ENCODE measurements around the gene SLAMF1. TPM values are rescaled to one million over a fixed set of nuclear protein-coding genes. Genes with fewer than 3 reads are reported as not detected.
"Not testable (repeated sequence)": the region's sequence is repeated elsewhere in the genome, so short reads cannot be mapped to it uniquely, and the experiment has no call there.

Gene SLAMF1
- total RNA-seq: 10 to 100 TPM; 41.3 to 42.6 TPM

GRCh38 chr1:160646711-160647328 is at the start of gene SLAMF1:
Gene SLAMF1 (minus strand): TSS chr1:160647044. CDS start chr1:160646945, 99 bp downstream.
- POLR2A ChIA-PET: interaction anchor here (0.6 to 3.2 kb wide), 13 partner anchors 9 to 393 kb away, joined by 3 to 22 read pairs (median 6); no protein-coding TSS in a partner anchor
- peak within 1 kb of the TSS; percentile 96 for H3K4me3 Mint-ChIP-seq
- DNase-seq (no peak), ATAC-seq (ENCODE audit: low read depth) (peak; percentile 58)
- H3K27me3 Mint-ChIP-seq: no peaks in the 10 kb centered on the region
- peaks cover 32% of the 10 kb centered on the region for H3K36me3 Mint-ChIP-seq
- H3K4me1 Mint-ChIP-seq: peaks cover 66% of the 10 kb centered on the region
- H3K9me3 Mint-ChIP-seq: no peaks in the 10 kb centered on the region
- H3K27ac Mint-ChIP-seq: peak within 1 kb of the TSS; percentile 93

GRCh38 chr1:160692390-160692789 is 45.5 kb upstream of the SLAMF1 start:
- DNase-seq; H3K27ac Mint-ChIP-seq; H3K4me3 Mint-ChIP-seq; H3K27me3 Mint-ChIP-seq; ATAC-seq (ENCODE audit: low read depth); POLR2A ChIA-PET; H3K9me3 Mint-ChIP-seq: not testable (repeated sequence)
- peaks cover 26% of the 10 kb centered on the region for H3K36me3 Mint-ChIP-seq
- peaks cover 62% of the 10 kb centered on the region for H3K4me1 Mint-ChIP-seq

GRCh38 chr1:160685266-160685665 is 38.4 kb upstream of the SLAMF1 start:
- DNase-seq (no peak), ATAC-seq (ENCODE audit: low read depth) (peak; percentile 31)
- H3K9me3 Mint-ChIP-seq: peaks cover 5% of the 10 kb centered on the region
- H3K4me1 Mint-ChIP-seq: peaks cover 81% of the 10 kb centered on the region
- H3K27ac Mint-ChIP-seq: peak overlapping the region; percentile 88
- peaks cover 73% of the 10 kb centered on the region for H3K36me3 Mint-ChIP-seq
- H3K4me3 Mint-ChIP-seq: peak overlapping the region; percentile 76
- H3K27me3 Mint-ChIP-seq: no peaks in the 10 kb centered on the region
- POLR2A ChIA-PET: interaction anchor here (0.9 to 3.9 kb wide), 2 partner anchors 22 to 26 kb away, joined by 5 to 56 read pairs; partner anchors contain the start of gene CD48

GRCh38 chr1:160682983-160683865 is 36.4 kb upstream of the SLAMF1 start:
- Mint-ChIP-seq H3K27me3 (no peaks in the 10 kb centered on the region), H3K9me3 (peaks cover 5% of the 10 kb centered on the region), H3K27ac (peak overlapping the region; percentile 88), H3K4me3 (peak overlapping the region; percentile 76), H3K4me1 (peaks cover 79% of the 10 kb centered on the region), H3K36me3 (peaks cover 78% of the 10 kb centered on the region)
- ATAC-seq (ENCODE audit: low read depth): peak; percentile 37
- POLR2A ChIA-PET: interaction anchor here (0.5 to 4.1 kb wide), 19 partner anchors 9 to 502 kb away, joined by 3 to 56 read pairs (median 4); partner anchors contain the start of genes CD48, ITLN2, LY9 and SLAMF1
- DNase-seq: no peak

GRCh38 chr1:160681891-160682140 is 35.0 kb upstream of the SLAMF1 start:
- DNase-seq (no peak), ATAC-seq (ENCODE audit: low read depth) (peak; percentile 4)
- Mint-ChIP-seq H3K36me3 (peaks cover 78% of the 10 kb centered on the region), H3K9me3 (peaks cover 1% of the 10 kb centered on the region), H3K4me3 (peak overlapping the region; percentile 76), H3K4me1 (peaks cover 76% of the 10 kb centered on the region), H3K27ac (peak overlapping the region; percentile 88), H3K27me3 (no peaks in the 10 kb centered on the region)
- POLR2A ChIA-PET: interaction anchor here (0.5 to 4.1 kb wide), 8 partner anchors 9 to 310 kb away, joined by 3 to 37 read pairs (median 6); partner anchors contain the start of genes CD48 and ITLN2

GRCh38 chr1:160681066-160681890 is 34.4 kb upstream of the SLAMF1 start:
- peaks cover 73% of the 10 kb centered on the region for H3K36me3 Mint-ChIP-seq
- H3K4me1 Mint-ChIP-seq: peaks cover 73% of the 10 kb centered on the region
- no peaks in the 10 kb centered on the region for H3K9me3 Mint-ChIP-seq
- H3K27me3 Mint-ChIP-seq: no peaks in the 10 kb centered on the region
- DNase-seq (peak; percentile 90), ATAC-seq (ENCODE audit: low read depth) (peak; percentile 75)
- peak overlapping the region; percentile 88 for H3K27ac Mint-ChIP-seq
- peak overlapping the region; percentile 76 for H3K4me3 Mint-ChIP-seq
- POLR2A ChIA-PET: interaction anchor here (0.5 to 4.1 kb wide), 8 partner anchors 9 to 310 kb away, joined by 3 to 37 read pairs (median 6); partner anchors contain the start of genes CD48 and ITLN2

- POLR2A ChIA-PET: interaction anchor here (1.8 to 4.1 kb wide), 4 partner anchors 16 to 87 kb away, joined by 4 to 37 read pairs (median 18); partner anchors contain the start of gene CD48
Measured at GRCh38 chr1:160680399-160680798, 33.6 kb upstream of the SLAMF1 start.

GRCh38 chr1:160679893-160680292 is 33.0 kb upstream of the SLAMF1 start:
- peaks cover 64% of the 10 kb centered on the region for H3K4me1 Mint-ChIP-seq
- peak overlapping the region; percentile 76 for H3K27ac Mint-ChIP-seq
- H3K27me3 Mint-ChIP-seq: no peaks in the 10 kb centered on the region
- H3K36me3 Mint-ChIP-seq: peaks cover 62% of the 10 kb centered on the region
- POLR2A ChIA-PET: interaction anchor here (1.8 to 4.1 kb wide), 4 partner anchors 15 to 88 kb away, joined by 4 to 37 read pairs (median 18); partner anchors contain the start of gene CD48
- no peaks in the 10 kb centered on the region for H3K9me3 Mint-ChIP-seq
- ATAC-seq (ENCODE audit: low read depth) (no peak), DNase-seq (no peak)
- no peak overlapping the region for H3K4me3 Mint-ChIP-seq

More at GRCh38 chr1:160680399-160680798, 33.6 kb upstream of the SLAMF1 start:
- H3K4me3 Mint-ChIP-seq: peak overlapping the region; percentile 9
- peak overlapping the region; percentile 88 for H3K27ac Mint-ChIP-seq
- no peaks in the 10 kb centered on the region for H3K27me3 Mint-ChIP-seq
- H3K4me1 Mint-ChIP-seq: peaks cover 69% of the 10 kb centered on the region
- H3K36me3 Mint-ChIP-seq: peaks cover 67% of the 10 kb centered on the region
- no peak for ATAC-seq (ENCODE audit: low read depth)
- DNase-seq: no peak
- H3K9me3 Mint-ChIP-seq: no peaks in the 10 kb centered on the region

GRCh38 chr1:160676869-160677597 is 30.2 kb upstream of the SLAMF1 start:
- Mint-ChIP-seq H3K36me3 (peaks cover 38% of the 10 kb centered on the region), H3K27ac (peak overlapping the region; percentile 63), H3K4me3 (no peak overlapping the region), H3K9me3 (no peaks in the 10 kb centered on the region), H3K27me3 (no peaks in the 10 kb centered on the region), H3K4me1 (peaks cover 39% of the 10 kb centered on the region)
- POLR2A ChIA-PET: no interaction called here
- ATAC-seq (ENCODE audit: low read depth) (no peak), DNase-seq (no peak)

- Mint-ChIP-seq H3K4me1 (peaks cover 34% of the 10 kb centered on the region), H3K36me3 (peaks cover 38% of the 10 kb centered on the region), H3K9me3 (no peaks in the 10 kb centered on the region), H3K27ac (peak overlapping the region; percentile 81), H3K27me3 (no peaks in the 10 kb centered on the region), H3K4me3 (peak overlapping the region; percentile 9)
- peak; percentile 74 for DNase-seq
- POLR2A ChIA-PET: interaction anchor here (0.6 to 2.3 kb wide), 11 partner anchors 7 to 93 kb away, joined by 3 to 12 read pairs (median 6); partner anchors contain the start of genes CD48 and SLAMF1
- ATAC-seq (ENCODE audit: low read depth): peak; percentile 72
Measured at GRCh38 chr1:160675641-160676410, 29.0 kb upstream of the SLAMF1 start.

GRCh38 chr1:160674415-160674814 is 27.6 kb upstream of the SLAMF1 start:
- Mint-ChIP-seq H3K4me1 (peaks cover 26% of the 10 kb centered on the region), H3K27ac (no peak overlapping the region), H3K9me3 (peaks cover 7% of the 10 kb centered on the region), H3K36me3 (peaks cover 40% of the 10 kb centered on the region), H3K4me3 (no peak overlapping the region), H3K27me3 (no peaks in the 10 kb centered on the region)
- ATAC-seq (ENCODE audit: low read depth): no peak
- POLR2A ChIA-PET: interaction anchor here (1.1 to 2.3 kb wide), 13 partner anchors 9 to 94 kb away, joined by 3 to 12 read pairs (median 4); partner anchors contain the start of genes CD48 and SLAMF1
- DNase-seq: no peak

Data from activated naive CD8-positive, alpha-beta T cell treated with anti-CD3 and anti-CD28 coated beads, Interleukin-2, amount 10 ng/mL, durations not matched to agents 7 days and 5 days (primary cell).